Suprapubic skin (tissue), 4 donors: ENCODE results near the gene MPZL2. TPM values are rescaled to one million over a fixed set of nuclear protein-coding genes. Genes with fewer than 3 reads are reported as not detected.

Source experiments
- DNase-seq, 2 donors: peaks; one replicate each; pipeline ENCODE4 v3.0.0-alpha.2; 2019; ENCODE audit warnings: low spot score in 2 of 2
- H3K27ac ChIP-seq: fragments of 200-600 bp; sonication (generic); one replicate; pipeline ENCODE4 v1.5.1; 2019
- H3K27me3 ChIP-seq: fragments of 200-600 bp; sonication (generic); one replicate; pipeline ENCODE4 v1.5.1; 2019
- H3K36me3 ChIP-seq: fragments of 200-600 bp; sonication (generic); one replicate; pipeline ENCODE4 v1.5.1; 2019
- H3K4me1 ChIP-seq: fragments of 200-600 bp; sonication (generic); one replicate; pipeline ENCODE4 v1.5.1; 2019
- H3K4me3 ChIP-seq: fragments of 200-600 bp; sonication (generic); one replicate; pipeline ENCODE4 v1.5.1; 2019; ENCODE audit warnings: mild to moderate bottlenecking
- H3K9me3 ChIP-seq: fragments of 200-600 bp; sonication (generic); one replicate; pipeline ENCODE4 v1.5.1; 2019
- CTCF ChIP-seq, 2 donors: fragments of 200-600 bp in 1 of 2; fragments of 450-650 bp in 1 of 2; sonication (generic) in 1 of 2; IDR thresholded peaks; one replicate each; pipeline ENCODE4 v1.5.1; 2016 to 2019; ENCODE audit warnings: antibody characterized with exemption in 2 of 2, mild to moderate bottlenecking in 1 of 2, moderate library complexity in 1 of 2
- EP300 ChIP-seq: sonication (generic); formaldehyde crosslinking; IDR thresholded peaks from one replicate; pipeline ENCODE4 v1.6.1; 2017; ENCODE audit warnings: antibody characterized with exemption
- POLR2A ChIP-seq, 2 donors: fragments of 450-650 bp; IDR thresholded peaks; one replicate each; pipeline ENCODE4 v1.6.1; 2017; ENCODE audit warnings: antibody characterized with exemption in 2 of 2, mild to moderate bottlenecking in 2 of 2, moderate library complexity in 2 of 2
- POLR2AphosphoS5 ChIP-seq, 3 donors: sonication (generic); formaldehyde crosslinking; IDR thresholded peaks; one replicate each; pipeline ENCODE4 v1.6.1; 2017; ENCODE audit warnings: antibody characterized with exemption in 3 of 3
- WGBS: methylation state at CpG from one replicate; pipeline ENCODE4 v1.1.5; 2018; 5-methylcytosine and 5-hydroxymethylcytosine counted together
- total RNA-seq, 4 donors: library from RNA; depleted of rRNA; stranded (reverse); fragments of >200 nt; gene quantifications; one replicate each; pipeline ENCODE4 v1.1.0, GENCODE V29; 2016

The MPZL2 gene
- total RNA-seq, 4 donors from 2014 or later: 54.5 to 111 (median 56.7) TPM

- peak overlapping the region; percentile 24 for H3K27ac ChIP-seq
- H3K9me3 ChIP-seq: no peaks in the 10 kb centered on the region
- peaks cover 7% of the 10 kb centered on the region for H3K36me3 ChIP-seq
- peaks cover 2% of the 10 kb centered on the region for H3K27me3 ChIP-seq
- no peak for DNase-seq
- no peaks in the 10 kb centered on the region for H3K4me1 ChIP-seq
- H3K4me3 ChIP-seq: no peak overlapping the region
- no peak for TF ChIP-seq POLR2AphosphoS5 (IDR thresholded peaks at IDR 0.05)
- WGBS: 87% methylated on average over 8 of the region's 8 CpGs
Observed at GRCh38 chr11:118227865-118228785, 36.0 kb downstream of the MPZL2 start.

- WGBS: 82% methylated on average over 2 of the region's 2 CpGs
- no peak overlapping the region for H3K27ac ChIP-seq
- TF ChIP-seq POLR2A (IDR thresholded peaks at IDR 0.05) (no peak), CTCF (IDR thresholded peaks at IDR 0.05) (no peak), POLR2AphosphoS5 (IDR thresholded peaks at IDR 0.05) (no peak), EP300 (no peak)
- H3K9me3 ChIP-seq: no peaks in the 10 kb centered on the region
- DNase-seq: no peak
- no peaks in the 10 kb centered on the region for H3K36me3 ChIP-seq
- H3K4me1 ChIP-seq: no peaks in the 10 kb centered on the region
- no peaks in the 10 kb centered on the region for H3K27me3 ChIP-seq
- no peak overlapping the region for H3K4me3 ChIP-seq
Observed at GRCh38 chr11:118226781-118227180, 37.3 kb downstream of the MPZL2 start.

GRCh38 chr11:118226296-118226695 is 37.8 kb downstream of the MPZL2 start:
- no peak overlapping the region for H3K4me3 ChIP-seq
- no peak for TF ChIP-seq POLR2A (IDR thresholded peaks at IDR 0.05)
- TF ChIP-seq EP300: no peak
- no peak for TF ChIP-seq POLR2AphosphoS5 (IDR thresholded peaks at IDR 0.05)
- TF ChIP-seq CTCF (IDR thresholded peaks at IDR 0.05): no peak
- H3K27ac ChIP-seq: no peak overlapping the region
- H3K9me3 ChIP-seq: no peaks in the 10 kb centered on the region
- H3K36me3 ChIP-seq: no peaks in the 10 kb centered on the region
- H3K4me1 ChIP-seq: no peaks in the 10 kb centered on the region
- H3K27me3 ChIP-seq: peaks cover 4% of the 10 kb centered on the region
- WGBS: 57% methylated on average over 7 of the region's 7 CpGs
- no peak for DNase-seq

GRCh38 chr11:118224511-118225188 is 39.4 kb downstream of the MPZL2 start, which contains the start of gene JAML:
Gene JAML, minus strand, starts transcription at chr11:118225011. Its CDS starts 10,145 bp downstream, at chr11:118214866.
- 62% methylated on average over 6 of the region's 6 CpGs for WGBS
- no peak within 1 kb of the TSS for H3K27ac ChIP-seq

GRCh38 chr11:118223992-118224391 is 40.1 kb downstream of the MPZL2 start:
- H3K27me3 ChIP-seq: peaks cover 7% of the 10 kb centered on the region
- H3K27ac ChIP-seq: no peak overlapping the region
- no peak for DNase-seq
- WGBS: 87% methylated on average over 6 of the region's 6 CpGs
- TF ChIP-seq CTCF (IDR thresholded peaks at IDR 0.05) (no peak), POLR2AphosphoS5 (IDR thresholded peaks at IDR 0.05) (no peak), EP300 (no peak), POLR2A (IDR thresholded peaks at IDR 0.05) (no peak)
- H3K36me3 ChIP-seq: no peaks in the 10 kb centered on the region
- H3K4me3 ChIP-seq: peak overlapping the region; percentile 8
- no peaks in the 10 kb centered on the region for H3K9me3 ChIP-seq
- no peaks in the 10 kb centered on the region for H3K4me1 ChIP-seq

More at GRCh38 chr11:118224511-118225188, 39.4 kb downstream of the MPZL2 start, which contains the start of gene JAML:
- no peaks in the 10 kb centered on the region for H3K4me1 ChIP-seq
- TF ChIP-seq CTCF (IDR thresholded peaks at IDR 0.05): no peak
- TF ChIP-seq POLR2AphosphoS5 (IDR thresholded peaks at IDR 0.05): no peak
- TF ChIP-seq POLR2A (IDR thresholded peaks at IDR 0.05): no peak
- no peak for TF ChIP-seq EP300
- H3K9me3 ChIP-seq: no peaks in the 10 kb centered on the region
- H3K4me3 ChIP-seq: peak within 1 kb of the TSS; percentile 8
- H3K36me3 ChIP-seq: no peaks in the 10 kb centered on the region
- DNase-seq: no peak
- H3K27me3 ChIP-seq: peaks cover 7% of the 10 kb centered on the region
